NB4 (cell line): Measurements from ENCODE around the gene TBX21.
"Not testable (repeated sequence)": the region's sequence is repeated elsewhere in the genome, so short reads cannot be mapped to it uniquely, and the experiment has no call there.

ENCODE experiments used
- DNase-seq: peaks from one replicate; pipeline ENCODE4 v3.0.0; 2010; ENCODE audit warnings: low read depth
- H3K4me3 ChIP-seq: one replicate; pipeline ENCODE4 v1.5.1; 2011; ENCODE audit warnings: mild to moderate bottlenecking, low read depth, low read length, moderate library complexity
- MYC ChIP-seq: IDR thresholded peaks from 2 replicates; pipeline ENCODE4 v1.6.1; 2011; ENCODE audit warnings: low read depth, low read length
- POLR2A ChIP-seq: IDR thresholded peaks from 2 replicates; pipeline ENCODE4 v1.6.1; 2011; ENCODE audit warnings: mild to moderate bottlenecking; ENCODE audit not compliant: insufficient read length; ENCODE audit errors: extremely low read depth
- TF ChIP-seq, protein P1 (sequence below): IDR thresholded peaks from 2 replicates; pipeline ENCODE4 v1.6.1; 2011; ENCODE audit warnings: low read depth, low read length
- TF ChIP-seq, protein P2 (sequence below): IDR thresholded peaks from one replicate; pipeline ENCODE4 v1.5.1; 2012; ENCODE audit warnings: low read depth, low read length

The TBX21 gene

DNA sequence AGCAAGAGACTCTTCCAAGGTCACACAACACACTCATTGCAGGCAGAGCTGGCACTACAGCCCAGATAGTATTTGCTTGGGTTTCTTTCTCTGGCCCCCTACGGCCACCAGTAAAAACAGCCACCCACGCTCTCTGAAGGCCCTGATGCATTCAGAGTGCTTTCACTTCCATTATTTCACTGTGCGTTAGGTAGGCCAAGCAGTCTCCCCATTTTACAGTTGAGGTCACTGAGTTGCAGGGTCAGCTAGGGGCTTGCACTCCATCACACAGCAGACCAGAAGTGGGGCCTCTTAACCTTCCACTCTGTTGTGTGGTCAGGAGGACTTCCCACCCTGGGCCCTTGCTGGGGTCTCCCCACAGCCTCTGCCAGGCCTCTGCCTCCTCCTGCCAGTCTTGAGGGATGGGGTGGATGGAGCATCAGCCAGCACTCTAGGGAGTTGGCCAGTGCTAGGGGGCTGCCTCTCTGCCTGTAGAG lies 2.5 kb downstream of the TBX21 start:
- TF ChIP-seq, protein P1, sequence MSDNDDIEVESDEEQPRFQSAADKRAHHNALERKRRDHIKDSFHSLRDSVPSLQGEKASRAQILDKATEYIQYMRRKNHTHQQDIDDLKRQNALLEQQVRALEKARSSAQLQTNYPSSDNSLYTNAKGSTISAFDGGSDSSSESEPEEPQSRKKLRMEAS = no peak
- TF ChIP-seq, protein P2, sequence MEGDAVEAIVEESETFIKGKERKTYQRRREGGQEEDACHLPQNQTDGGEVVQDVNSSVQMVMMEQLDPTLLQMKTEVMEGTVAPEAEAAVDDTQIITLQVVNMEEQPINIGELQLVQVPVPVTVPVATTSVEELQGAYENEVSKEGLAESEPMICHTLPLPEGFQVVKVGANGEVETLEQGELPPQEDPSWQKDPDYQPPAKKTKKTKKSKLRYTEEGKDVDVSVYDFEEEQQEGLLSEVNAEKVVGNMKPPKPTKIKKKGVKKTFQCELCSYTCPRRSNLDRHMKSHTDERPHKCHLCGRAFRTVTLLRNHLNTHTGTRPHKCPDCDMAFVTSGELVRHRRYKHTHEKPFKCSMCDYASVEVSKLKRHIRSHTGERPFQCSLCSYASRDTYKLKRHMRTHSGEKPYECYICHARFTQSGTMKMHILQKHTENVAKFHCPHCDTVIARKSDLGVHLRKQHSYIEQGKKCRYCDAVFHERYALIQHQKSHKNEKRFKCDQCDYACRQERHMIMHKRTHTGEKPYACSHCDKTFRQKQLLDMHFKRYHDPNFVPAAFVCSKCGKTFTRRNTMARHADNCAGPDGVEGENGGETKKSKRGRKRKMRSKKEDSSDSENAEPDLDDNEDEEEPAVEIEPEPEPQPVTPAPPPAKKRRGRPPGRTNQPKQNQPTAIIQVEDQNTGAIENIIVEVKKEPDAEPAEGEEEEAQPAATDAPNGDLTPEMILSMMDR = no peak
- no peak for TF ChIP-seq MYC
- TF ChIP-seq POLR2A = no peak
- H3K4me3 ChIP-seq = no peak overlapping the region
- no peak for DNase-seq

DNA sequence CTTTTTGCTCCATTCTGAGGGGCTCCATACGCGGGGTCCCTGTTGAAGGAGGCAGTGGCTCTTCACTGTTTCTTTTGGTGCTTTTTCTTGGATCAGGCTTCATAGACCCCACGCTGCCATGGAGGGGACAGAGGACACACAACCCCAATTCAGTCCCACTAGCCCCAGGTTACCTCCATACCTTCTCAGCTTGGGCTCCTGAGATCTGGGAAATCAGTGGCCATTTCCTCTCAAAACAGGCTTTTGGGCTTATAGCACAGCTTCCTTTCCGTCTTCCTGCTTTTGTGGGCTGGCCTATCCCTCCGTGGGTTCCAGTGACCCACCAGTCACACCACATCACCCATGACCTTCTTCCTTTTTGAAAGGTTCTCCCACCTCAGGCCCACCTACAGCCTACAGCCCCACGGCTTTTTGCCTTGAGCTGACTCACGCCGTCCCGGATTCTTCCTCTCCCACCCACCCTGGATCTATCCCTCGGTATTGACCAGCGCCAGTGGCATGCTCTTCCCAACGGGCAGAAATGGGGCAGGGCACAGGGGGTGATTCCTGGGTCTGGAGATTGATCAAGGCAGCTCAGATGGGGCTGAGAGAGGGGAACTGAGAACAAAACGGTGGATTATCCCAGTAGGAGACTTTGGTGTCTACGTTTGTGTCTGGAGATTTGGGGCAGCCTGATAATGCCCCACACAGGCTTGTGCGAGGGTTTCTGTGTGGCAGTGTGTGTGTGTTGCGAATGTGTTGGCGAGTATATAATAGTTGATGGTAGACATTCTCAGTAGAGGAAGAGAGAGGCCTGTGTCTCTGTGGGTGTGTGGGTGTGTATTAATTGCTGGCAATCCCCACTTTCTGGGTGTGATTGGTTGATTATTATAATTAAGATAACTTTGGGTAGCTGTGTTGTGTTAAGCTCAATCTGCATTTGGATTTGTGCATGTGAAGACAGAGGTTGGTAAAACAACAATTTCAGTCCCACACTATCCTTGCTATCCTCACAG lies 3.8 kb downstream of the TBX21 start:
- no peak for DNase-seq
- TF ChIP-seq POLR2A = no peak
- TF ChIP-seq MYC = no peak
- TF ChIP-seq, protein P2 = no peak
- TF ChIP-seq, protein P1 = no peak
- no peak overlapping the region for H3K4me3 ChIP-seq

DNA sequence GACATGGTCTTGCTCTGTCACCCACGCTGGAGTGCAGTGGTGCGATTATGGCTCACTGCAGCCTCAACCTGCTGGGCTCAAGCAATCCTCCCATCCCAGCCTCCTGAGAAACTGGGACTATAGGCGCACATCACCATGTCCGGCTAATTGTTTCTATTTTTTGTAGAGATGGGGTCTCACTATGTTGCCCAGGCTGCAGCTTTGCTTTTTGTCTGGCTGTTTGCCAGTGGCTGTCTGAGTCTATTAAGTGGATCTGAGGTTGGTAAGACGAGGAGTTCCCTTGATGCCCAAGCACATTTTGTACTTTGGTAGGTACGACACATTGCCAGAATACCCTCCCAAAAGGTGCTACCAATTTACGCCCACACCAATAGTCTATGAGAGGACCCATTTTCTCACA lies 5.1 kb downstream of the TBX21 start:
- H3K4me3 ChIP-seq = no peak overlapping the region

DNA sequence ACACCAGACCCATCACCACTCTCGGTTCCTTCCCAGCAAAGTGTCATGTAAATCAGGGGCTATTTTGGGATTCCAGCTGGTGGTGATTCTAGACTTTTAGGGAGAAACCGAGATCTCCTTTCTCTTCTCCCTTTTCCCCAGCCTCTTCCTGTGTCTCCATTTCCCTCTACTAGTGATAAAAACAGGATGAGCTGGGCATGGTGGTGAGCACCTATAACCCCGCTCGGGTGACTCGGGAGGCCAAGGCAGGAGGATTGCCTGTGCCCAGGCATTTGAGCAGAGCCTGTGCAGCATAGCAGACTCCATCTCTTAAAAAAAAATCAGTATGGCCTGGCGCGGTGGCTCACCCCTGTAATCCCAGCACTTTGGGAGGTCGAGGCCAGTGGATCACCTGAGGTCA lies 6.1 kb downstream of the TBX21 start:
- no peak overlapping the region for H3K4me3 ChIP-seq
- DNase-seq = no peak
- TF ChIP-seq, protein P2 = no peak
- no peak for TF ChIP-seq MYC
- TF ChIP-seq, protein P1 = no peak
- TF ChIP-seq POLR2A = no peak

More for the DNA sequence above, 5.1 kb downstream of the TBX21 start:
- TF ChIP-seq MYC (no peak), POLR2A (no peak)
- TF ChIP-seq, protein P1 = no peak
- TF ChIP-seq, protein P2 = no peak
- DNase-seq = no peak

GRCh38 chr17:47739945-47740344 lies 6.9 kb downstream of the TBX21 start:
- DNase-seq, H3K4me3 ChIP-seq: not testable (repeated sequence)

- DNase-seq = no peak
- TF ChIP-seq, protein P2 = no peak
- no peak for TF ChIP-seq POLR2A
- no peak for TF ChIP-seq MYC
- TF ChIP-seq, protein P1 = no peak
Observed at GRCh38 chr17:47741109-47741792, 8.2 kb downstream of the TBX21 start.

More at GRCh38 chr17:47741109-47741792, 8.2 kb downstream of the TBX21 start:
- no peak overlapping the region for H3K4me3 ChIP-seq
